Hematopoietic multipotent progenitor cell treated with erythropoietin and hydrocortisone succinate and interleukin-3 and kit ligand, for 6 days (in vitro differentiated cells): Measurements from ENCODE around the gene ATP6V0A4.
A peak's percentile ranks its signal among the peaks of the same experiment; 100 is the strongest.
"Not testable (repeated sequence)": the region's sequence is repeated elsewhere in the genome, so short reads cannot be mapped to it uniquely, and the experiment has no call there.

Source experiments
- DNase-seq: peaks from one replicate; pipeline ENCODE4 v3.0.0-alpha.2; 2015

ATP6V0A4 gene

GRCh38 chr7:138697535-138698182, 100.3 kb downstream of the ATP6V0A4 start:
- DNase-seq: no peak

- not testable (repeated sequence) for DNase-seq
These were observed 102.2 kb downstream of the ATP6V0A4 start for GRCh38 chr7:138695776-138696175.

GRCh38 chr7:138695106-138695505, 102.9 kb downstream of the ATP6V0A4 start:
- DNase-seq: no peak

GRCh38 chr7:138691178-138691577, 106.8 kb downstream of the ATP6V0A4 start:
- no peak for DNase-seq

GRCh38 chr7:138690495-138690894, 107.5 kb downstream of the ATP6V0A4 start:
- no peak for DNase-seq

GRCh38 chr7:138688037-138688436, 110.0 kb downstream of the ATP6V0A4 start:
- DNase-seq: not testable (repeated sequence)

- no peak for DNase-seq
These were observed 113.7 kb downstream of the ATP6V0A4 start for GRCh38 chr7:138684340-138684739.

- no peak for DNase-seq
These were observed 118.2 kb downstream of the ATP6V0A4 start for GRCh38 chr7:138679793-138680192.

- peak; percentile 53 for DNase-seq
These were observed 127.4 kb downstream of the ATP6V0A4 start for GRCh38 chr7:138670594-138670993.

GRCh38 chr7:138669364-138669763, 128.6 kb downstream of the ATP6V0A4 start:
- DNase-seq: no peak

- DNase-seq: no peak
These were observed 129.1 kb downstream of the ATP6V0A4 start for GRCh38 chr7:138668946-138669345.

GRCh38 chr7:138668229-138668596, 129.8 kb downstream of the ATP6V0A4 start:
- DNase-seq: no peak

- peak; percentile 35 for DNase-seq
These were observed 130.3 kb downstream of the ATP6V0A4 start for GRCh38 chr7:138667535-138668228.

- DNase-seq: peak; percentile 37
These were observed 131.6 kb downstream of the ATP6V0A4 start for GRCh38 chr7:138666385-138666784.

GRCh38 chr7:138665669-138666140, 132.3 kb downstream of the ATP6V0A4 start:
- DNase-seq: no peak

- DNase-seq: no peak
These were observed 132.7 kb downstream of the ATP6V0A4 start for GRCh38 chr7:138665249-138665648.

GRCh38 chr7:138663725-138664710, 134.0 kb downstream of the ATP6V0A4 start:
- peak; percentile 56 for DNase-seq

GRCh38 chr7:138662991-138663320, 135.0 kb downstream of the ATP6V0A4 start:
- no peak for DNase-seq

- DNase-seq: peak; percentile 31
These were observed 135.7 kb downstream of the ATP6V0A4 start for GRCh38 chr7:138662076-138662990.

- no peak for DNase-seq
These were observed 136.8 kb downstream of the ATP6V0A4 start for GRCh38 chr7:138661069-138661635.

- DNase-seq: no peak
These were observed 139.1 kb downstream of the ATP6V0A4 start for GRCh38 chr7:138658889-138659288.

- no peak for DNase-seq
These were observed 140.1 kb downstream of the ATP6V0A4 start for GRCh38 chr7:138657854-138658386.
